Measurements from ENCODE around the gene NOTCH1.
A peak's percentile ranks its signal among the peaks of the same experiment; 100 is the strongest.

NOTCH1 gene

DNA sequence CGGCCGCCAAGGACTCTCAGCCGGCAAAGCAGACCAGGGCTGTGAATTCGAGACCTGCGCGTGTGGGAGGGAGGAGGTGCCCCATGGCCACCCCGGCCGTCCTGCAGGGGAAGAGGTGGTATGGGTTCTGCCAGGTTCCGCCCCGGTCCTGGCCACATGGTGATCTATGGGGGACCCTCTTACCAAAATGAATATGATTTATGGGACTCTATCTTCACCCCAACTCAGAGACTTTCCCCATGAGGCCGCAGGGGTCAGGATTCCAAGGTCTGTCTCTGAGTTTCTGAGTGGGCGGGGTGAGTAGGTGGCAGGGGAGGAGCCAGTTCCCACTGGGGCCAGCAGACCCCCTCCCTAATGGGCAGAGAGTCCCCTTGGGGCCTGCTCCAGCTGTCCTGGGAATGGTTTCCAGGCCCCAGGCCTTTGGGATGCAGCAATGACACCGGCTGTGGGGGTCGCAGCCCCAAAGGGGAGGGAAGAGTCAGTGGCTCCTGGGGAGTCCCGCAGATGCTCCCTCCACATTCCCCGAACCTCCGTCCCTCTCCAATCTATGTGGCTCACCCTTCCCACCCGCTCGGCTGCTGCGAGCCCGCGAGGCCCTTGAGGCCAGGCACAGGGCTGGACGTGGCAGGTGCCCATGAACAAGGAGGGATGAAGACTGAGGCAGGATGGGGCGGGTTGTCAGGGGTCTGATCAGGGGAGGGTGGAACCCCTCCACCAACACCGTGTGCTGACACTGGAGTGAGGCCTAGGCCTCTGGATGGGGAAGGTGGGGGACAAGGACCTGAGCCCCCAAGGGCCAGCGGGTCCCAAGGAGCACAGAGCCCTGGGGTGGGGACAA is 20.1 kb upstream of the NOTCH1 start:
- H3K27ac ChIP-seq, result peak overlapping the region; percentile 97
- TF ChIP-seq, protein P1, sequence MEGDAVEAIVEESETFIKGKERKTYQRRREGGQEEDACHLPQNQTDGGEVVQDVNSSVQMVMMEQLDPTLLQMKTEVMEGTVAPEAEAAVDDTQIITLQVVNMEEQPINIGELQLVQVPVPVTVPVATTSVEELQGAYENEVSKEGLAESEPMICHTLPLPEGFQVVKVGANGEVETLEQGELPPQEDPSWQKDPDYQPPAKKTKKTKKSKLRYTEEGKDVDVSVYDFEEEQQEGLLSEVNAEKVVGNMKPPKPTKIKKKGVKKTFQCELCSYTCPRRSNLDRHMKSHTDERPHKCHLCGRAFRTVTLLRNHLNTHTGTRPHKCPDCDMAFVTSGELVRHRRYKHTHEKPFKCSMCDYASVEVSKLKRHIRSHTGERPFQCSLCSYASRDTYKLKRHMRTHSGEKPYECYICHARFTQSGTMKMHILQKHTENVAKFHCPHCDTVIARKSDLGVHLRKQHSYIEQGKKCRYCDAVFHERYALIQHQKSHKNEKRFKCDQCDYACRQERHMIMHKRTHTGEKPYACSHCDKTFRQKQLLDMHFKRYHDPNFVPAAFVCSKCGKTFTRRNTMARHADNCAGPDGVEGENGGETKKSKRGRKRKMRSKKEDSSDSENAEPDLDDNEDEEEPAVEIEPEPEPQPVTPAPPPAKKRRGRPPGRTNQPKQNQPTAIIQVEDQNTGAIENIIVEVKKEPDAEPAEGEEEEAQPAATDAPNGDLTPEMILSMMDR (conservative IDR thresholded peaks at IDR 0.05; ENCODE audit: low read depth), result no peak

DNA sequence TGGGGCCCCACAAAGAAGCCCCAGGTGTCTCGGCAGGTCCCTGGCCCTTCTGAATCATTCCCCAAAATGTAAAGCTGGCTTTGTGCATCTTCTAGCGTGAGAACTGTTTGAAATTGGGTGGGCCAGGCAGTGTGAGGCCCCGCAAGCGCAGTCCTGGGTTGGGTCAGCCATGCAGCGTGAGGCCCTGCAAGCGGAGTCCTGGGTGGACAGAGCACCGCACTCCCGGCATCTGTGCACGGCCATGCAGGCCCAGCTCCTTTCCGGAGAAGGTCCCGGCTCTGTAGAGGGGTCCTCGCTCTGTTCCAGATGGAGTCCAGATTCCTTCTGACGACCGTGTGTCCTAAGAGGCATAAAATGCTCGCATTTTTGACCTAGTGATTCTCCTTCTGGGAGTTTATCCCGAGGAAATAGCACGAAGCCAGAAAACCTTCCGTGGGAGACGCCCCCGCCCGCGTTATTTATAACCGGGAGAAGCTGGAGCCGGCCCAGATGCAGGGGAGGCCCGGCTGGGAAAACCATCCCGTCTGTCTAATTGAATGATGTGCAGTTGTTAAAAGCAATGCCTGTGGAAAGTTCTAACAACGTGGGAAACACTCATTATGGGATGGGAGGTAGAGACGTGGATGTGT is 19.4 kb upstream of the NOTCH1 start:
- H3K27ac ChIP-seq, result peak overlapping the region; percentile 97
- ChIA-PET CTCF (interaction anchor here (0.7 to 2.3 kb wide), 4 partner anchors 9 to 77 kb away, joined by 3 to 6 read pairs (median 5); no protein-coding TSS in a partner anchor), POLR2A (ENCODE audit: low non-redundant PET) (interaction anchor here (0.5 kb wide), 1 partner anchor 40 kb away, joined by 4 read pairs; no protein-coding TSS in a partner anchor)
- TF ChIP-seq, protein P1 (conservative IDR thresholded peaks at IDR 0.05; ENCODE audit: low read depth), result no peak
- no peak for DNase-seq (ENCODE audit: low spot score)

More for the DNA sequence above, 20.1 kb upstream of the NOTCH1 start:
- CTCF ChIA-PET, result interaction anchor here (0.7 to 2.3 kb wide), 3 partner anchors 9 to 78 kb away, joined by 3 to 6 read pairs (median 5); no protein-coding TSS in a partner anchor
- POLR2A ChIA-PET (ENCODE audit: low non-redundant PET), result interaction anchor here (0.5 kb wide), 1 partner anchor 39 kb away, joined by 4 read pairs; no protein-coding TSS in a partner anchor
- no peak for DNase-seq (ENCODE audit: low spot score)

DNA sequence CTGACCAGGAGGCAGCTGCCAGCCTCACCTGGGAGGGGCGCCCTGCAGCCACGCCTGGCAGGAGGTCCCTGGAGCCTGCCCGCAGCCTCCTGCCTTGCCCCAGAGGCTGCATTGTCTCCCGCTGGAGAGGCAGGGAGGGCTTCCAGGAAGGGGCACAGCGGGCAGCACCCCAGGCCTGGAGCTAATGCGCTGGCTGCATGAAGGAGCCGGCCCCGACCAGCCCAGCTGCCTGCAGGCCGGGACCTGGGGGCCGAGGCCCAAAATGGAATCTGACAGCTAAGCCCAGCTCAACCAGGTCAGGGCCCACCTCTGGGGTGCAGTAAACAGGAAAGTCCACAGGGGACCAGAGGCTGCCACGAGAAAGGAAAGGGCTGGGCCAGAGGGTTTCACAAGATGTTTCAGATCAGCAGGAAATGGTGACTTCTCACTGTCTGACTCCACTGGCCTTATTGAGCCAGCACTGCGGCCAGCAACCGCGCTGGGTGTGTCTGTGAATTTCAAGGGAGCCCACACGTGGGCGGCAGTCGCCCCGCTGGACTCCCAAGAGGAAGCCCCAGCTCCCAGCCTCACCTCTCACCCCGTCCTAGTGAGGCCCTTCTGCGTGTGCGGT is 18.6 kb upstream of the NOTCH1 start:
- TF ChIP-seq, protein P1 (conservative IDR thresholded peaks at IDR 0.05; ENCODE audit: low read depth), result no peak; the same call in 1 of the 2 replicates
- no peak for DNase-seq (ENCODE audit: low spot score)
- H3K27ac ChIP-seq, result peak overlapping the region; percentile 97
- POLR2A ChIA-PET (ENCODE audit: low non-redundant PET), result interaction anchor here (0.5 to 1.7 kb wide), 2 partner anchors 13 to 24 kb away, joined by 7 to 8 read pairs; no protein-coding TSS in a partner anchor
- CTCF ChIA-PET, result interaction anchor here (0.6 to 2.3 kb wide), 8 partner anchors 8 to 126 kb away, joined by 3 to 6 read pairs (median 4); no protein-coding TSS in a partner anchor

DNA sequence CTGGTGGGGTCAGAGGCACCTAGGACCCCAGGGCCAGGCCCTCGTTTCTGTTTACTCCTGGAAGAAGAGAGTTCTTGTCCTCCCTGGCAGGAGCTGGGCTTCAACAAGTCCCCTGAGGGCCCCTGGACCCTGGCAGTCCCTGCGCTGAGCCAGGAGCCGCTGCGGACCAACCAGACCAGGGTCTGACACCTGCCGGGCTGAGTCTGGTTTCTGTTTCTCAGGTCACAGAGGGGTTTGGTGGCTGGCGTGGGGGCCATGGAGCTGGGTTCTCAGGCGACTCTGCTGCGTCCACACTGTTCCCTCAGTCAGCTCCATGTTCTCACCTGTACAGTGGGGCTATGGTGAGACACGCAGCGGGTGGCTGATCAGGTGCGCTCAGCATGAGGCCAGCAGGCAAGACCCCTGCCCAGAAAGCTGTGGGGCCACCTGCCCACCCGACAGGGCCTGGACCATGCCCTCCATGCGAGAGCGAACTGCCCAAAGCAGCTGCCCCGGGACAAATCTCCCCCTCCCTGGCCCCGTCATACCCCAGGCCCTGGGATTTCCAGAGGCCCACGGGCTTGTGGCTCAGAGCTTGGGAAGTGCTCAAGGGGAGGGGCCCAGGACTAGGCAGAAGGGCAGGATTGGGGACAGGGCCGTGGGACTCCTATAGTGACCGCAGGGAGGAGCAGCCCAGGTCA is 17.9 kb upstream of the NOTCH1 start:
- ChIA-PET CTCF (interaction anchor here (0.6 to 1.8 kb wide), 7 partner anchors 12 to 125 kb away, joined by 3 to 5 read pairs (median 3); no protein-coding TSS in a partner anchor), POLR2A (ENCODE audit: low non-redundant PET) (interaction anchor here (0.5 to 1.7 kb wide), 2 partner anchors 12 to 25 kb away, joined by 7 to 8 read pairs; no protein-coding TSS in a partner anchor)
- TF ChIP-seq, protein P1 (conservative IDR thresholded peaks at IDR 0.05; ENCODE audit: low read depth), result no peak
- H3K27ac ChIP-seq, result peak overlapping the region; percentile 97
- DNase-seq (ENCODE audit: low spot score), result no peak

DNA sequence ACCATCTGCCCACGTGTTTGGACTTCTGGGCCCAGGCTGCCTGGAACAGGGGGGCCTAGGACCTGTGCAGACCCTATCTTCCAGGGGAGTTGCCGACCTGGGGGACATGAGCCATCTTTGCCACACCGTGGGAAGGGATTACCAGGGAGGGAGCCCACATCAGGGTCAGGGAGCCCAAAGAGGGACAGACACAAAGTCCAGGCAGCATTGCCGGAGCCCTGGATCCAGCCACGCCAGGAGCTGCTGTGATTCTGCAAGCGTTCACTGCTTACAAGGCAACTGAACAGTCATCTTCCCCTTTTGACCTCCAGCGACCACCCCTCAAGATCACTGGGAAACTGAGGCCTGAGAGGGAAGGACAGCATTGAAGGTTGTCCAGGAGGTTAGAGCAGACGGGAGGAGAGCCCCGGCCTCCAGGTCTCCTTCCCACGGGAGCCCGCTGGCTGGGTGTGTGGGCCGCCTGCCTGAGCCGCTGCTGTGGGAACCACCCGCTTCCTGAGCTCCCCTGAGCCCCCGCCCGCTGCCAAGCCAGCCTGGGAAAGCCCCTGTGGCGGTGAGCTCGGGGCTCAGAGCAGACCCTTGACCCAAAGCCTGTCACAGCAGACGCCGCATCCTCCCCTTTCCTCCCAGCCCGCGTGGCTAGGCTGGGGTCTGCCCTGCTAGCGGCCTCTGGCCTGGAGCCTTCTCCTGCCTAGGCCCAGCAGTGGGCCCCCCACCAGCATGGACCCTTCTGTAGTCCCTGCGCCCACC is 17.1 kb upstream of the NOTCH1 start:
- no peak for DNase-seq (ENCODE audit: low spot score)
- CTCF ChIA-PET, result interaction anchor here (0.7 to 1.1 kb wide), 3 partner anchors 9 to 55 kb away, joined by 3 read pairs; no protein-coding TSS in a partner anchor
- TF ChIP-seq, protein P1 (conservative IDR thresholded peaks at IDR 0.05; ENCODE audit: low read depth), result no peak
- POLR2A ChIA-PET (ENCODE audit: low non-redundant PET), result interaction anchor here (1.7 kb wide), 1 partner anchor 12 kb away, joined by 8 read pairs; no protein-coding TSS in a partner anchor
- peak overlapping the region; percentile 97 for H3K27ac ChIP-seq
